IMR-90 (cell line): ENCODE data around the gene CECR2.

Source experiments
- BHLHE40 ChIP-seq: fragments of 150-350 bp; IDR thresholded peaks from 2 replicates; pipeline ENCODE4 v1.6.1; 2016; ENCODE audit warnings: mild to moderate bottlenecking, low read depth, low read length
- CEBPB ChIP-seq: IDR thresholded peaks from 2 replicates; pipeline ENCODE4 v1.6.1; 2012; ENCODE audit warnings: low read depth, low read length, improper control_type of control experiment
- CHD1 ChIP-seq: IDR thresholded peaks from 2 replicates; pipeline ENCODE4 v1.6.1; 2012; ENCODE audit warnings: low read depth, low read length, improper control_type of control experiment
- MAFK ChIP-seq: IDR thresholded peaks from 2 replicates; pipeline ENCODE4 v1.6.1; 2012; ENCODE audit warnings: low read depth, low read length, improper control_type of control experiment
- MXI1 ChIP-seq: IDR thresholded peaks from 2 replicates; pipeline ENCODE4 v1.6.1; 2012; ENCODE audit warnings: low read depth, mild to moderate bottlenecking, low read length, moderate library complexity, borderline replicate concordance
- NFE2L2 ChIP-seq: fragments of 150-350 bp; IDR thresholded peaks from 2 replicates; pipeline ENCODE4 v1.6.1; 2016; ENCODE audit warnings: low read depth, mild to moderate bottlenecking, low read length
- POLR2A ChIP-seq: IDR thresholded peaks from 2 replicates; pipeline ENCODE4 v1.6.1; 2012; ENCODE audit warnings: mild to moderate bottlenecking, low read depth, low read length
- RAD21 ChIP-seq: IDR thresholded peaks from 2 replicates; pipeline ENCODE4 v1.6.1; 2012; ENCODE audit warnings: low read length, improper control_type of control experiment
- RCOR1 ChIP-seq: IDR thresholded peaks from 2 replicates; pipeline ENCODE4 v1.6.1; 2012; ENCODE audit warnings: mild to moderate bottlenecking, low read length, improper control_type of control experiment; ENCODE audit not compliant: insufficient replicate concordance
- RFX5 ChIP-seq: IDR thresholded peaks from 2 replicates; pipeline ENCODE4 v1.8.0; 2012; ENCODE audit warnings: low read depth, mild to moderate bottlenecking, low read length, moderate library complexity
- SMC3 ChIP-seq: fragments of 150-350 bp; IDR thresholded peaks from 2 replicates; pipeline ENCODE4 v1.6.1; 2016; ENCODE audit warnings: low read depth, mild to moderate bottlenecking, antibody characterized with exemption, low read length, moderate library complexity
- TF ChIP-seq, protein P1 (sequence below): conservative IDR thresholded peaks from 2 replicates; pipeline ENCODE4 v1.5.1; 2012; ENCODE audit warnings: mild to moderate bottlenecking, low read depth, low read length, improper control_type of control experiment
- TF ChIP-seq, protein P2 (sequence below): fragments of 150-350 bp; IDR thresholded peaks from 2 replicates; pipeline ENCODE4 v1.6.1; 2016; ENCODE audit warnings: low read depth, mild to moderate bottlenecking, low read length, moderate library complexity, borderline replicate concordance
- TF ChIP-seq, protein P3 (sequence below): fragments of 150-350 bp; IDR thresholded peaks from 2 replicates; pipeline ENCODE4 v1.6.1; 2017; ENCODE audit warnings: mild to moderate bottlenecking, antibody characterized with exemption, low read length, low read depth

DNA sequence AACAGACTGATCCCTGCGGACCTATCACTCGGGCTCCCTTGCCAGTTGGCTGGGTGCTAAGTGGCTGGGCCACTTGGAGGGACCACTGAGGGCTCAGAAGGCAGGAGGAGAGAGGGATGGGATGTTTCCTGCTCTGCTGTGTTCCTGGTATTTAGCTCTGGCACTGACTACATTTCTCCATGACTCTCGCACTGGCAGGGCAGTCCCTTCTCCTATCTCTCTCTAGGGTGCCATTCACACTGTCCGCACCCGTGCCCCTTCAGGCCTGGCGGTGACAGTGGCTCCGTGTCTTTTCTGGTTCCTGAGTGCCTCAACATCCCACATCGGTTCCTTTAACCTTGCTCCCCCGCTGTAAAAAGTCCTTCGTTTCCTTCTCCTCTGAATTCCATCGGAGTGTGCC is 31.6 kb upstream of the CECR2 start:
- TF ChIP-seq BHLHE40 (no peak), MXI1 (no peak), RAD21 (no peak), NFE2L2 (no peak), POLR2A (no peak), CHD1 (no peak), SMC3 (no peak), CEBPB (no peak), RFX5 (no peak), MAFK (no peak), RCOR1 (no peak)
- TF ChIP-seq, protein P1, sequence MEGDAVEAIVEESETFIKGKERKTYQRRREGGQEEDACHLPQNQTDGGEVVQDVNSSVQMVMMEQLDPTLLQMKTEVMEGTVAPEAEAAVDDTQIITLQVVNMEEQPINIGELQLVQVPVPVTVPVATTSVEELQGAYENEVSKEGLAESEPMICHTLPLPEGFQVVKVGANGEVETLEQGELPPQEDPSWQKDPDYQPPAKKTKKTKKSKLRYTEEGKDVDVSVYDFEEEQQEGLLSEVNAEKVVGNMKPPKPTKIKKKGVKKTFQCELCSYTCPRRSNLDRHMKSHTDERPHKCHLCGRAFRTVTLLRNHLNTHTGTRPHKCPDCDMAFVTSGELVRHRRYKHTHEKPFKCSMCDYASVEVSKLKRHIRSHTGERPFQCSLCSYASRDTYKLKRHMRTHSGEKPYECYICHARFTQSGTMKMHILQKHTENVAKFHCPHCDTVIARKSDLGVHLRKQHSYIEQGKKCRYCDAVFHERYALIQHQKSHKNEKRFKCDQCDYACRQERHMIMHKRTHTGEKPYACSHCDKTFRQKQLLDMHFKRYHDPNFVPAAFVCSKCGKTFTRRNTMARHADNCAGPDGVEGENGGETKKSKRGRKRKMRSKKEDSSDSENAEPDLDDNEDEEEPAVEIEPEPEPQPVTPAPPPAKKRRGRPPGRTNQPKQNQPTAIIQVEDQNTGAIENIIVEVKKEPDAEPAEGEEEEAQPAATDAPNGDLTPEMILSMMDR: no peak
- TF ChIP-seq, protein P2, sequence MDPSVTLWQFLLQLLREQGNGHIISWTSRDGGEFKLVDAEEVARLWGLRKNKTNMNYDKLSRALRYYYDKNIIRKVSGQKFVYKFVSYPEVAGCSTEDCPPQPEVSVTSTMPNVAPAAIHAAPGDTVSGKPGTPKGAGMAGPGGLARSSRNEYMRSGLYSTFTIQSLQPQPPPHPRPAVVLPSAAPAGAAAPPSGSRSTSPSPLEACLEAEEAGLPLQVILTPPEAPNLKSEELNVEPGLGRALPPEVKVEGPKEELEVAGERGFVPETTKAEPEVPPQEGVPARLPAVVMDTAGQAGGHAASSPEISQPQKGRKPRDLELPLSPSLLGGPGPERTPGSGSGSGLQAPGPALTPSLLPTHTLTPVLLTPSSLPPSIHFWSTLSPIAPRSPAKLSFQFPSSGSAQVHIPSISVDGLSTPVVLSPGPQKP: no peak
- TF ChIP-seq, protein P3, sequence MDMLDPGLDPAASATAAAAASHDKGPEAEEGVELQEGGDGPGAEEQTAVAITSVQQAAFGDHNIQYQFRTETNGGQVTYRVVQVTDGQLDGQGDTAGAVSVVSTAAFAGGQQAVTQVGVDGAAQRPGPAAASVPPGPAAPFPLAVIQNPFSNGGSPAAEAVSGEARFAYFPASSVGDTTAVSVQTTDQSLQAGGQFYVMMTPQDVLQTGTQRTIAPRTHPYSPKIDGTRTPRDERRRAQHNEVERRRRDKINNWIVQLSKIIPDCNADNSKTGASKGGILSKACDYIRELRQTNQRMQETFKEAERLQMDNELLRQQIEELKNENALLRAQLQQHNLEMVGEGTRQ: no peak
